D721Med (cell line): Measurements from ENCODE around the gene UPF1.

Experiments used
- DNase-seq: peaks from one replicate; pipeline ENCODE4 v3.0.0; 2011; ENCODE audit warnings: low spot score; ENCODE audit not compliant: insufficient read length
- FAIRE-seq: peaks from 2 replicates; lab custom pipeline; 2011; peaks lifted over from hg19 to GRCh38; lab: Jason Lieb, UNC
- TF ChIP-seq, protein P1 (sequence below): IDR thresholded peaks from 2 replicates; pipeline ENCODE4 v1.5.1; 2012; ENCODE audit warnings: mild to moderate bottlenecking, control low read depth; ENCODE audit not compliant: insufficient read depth; ENCODE audit errors: missing control alignments

UPF1 gene

DNA sequence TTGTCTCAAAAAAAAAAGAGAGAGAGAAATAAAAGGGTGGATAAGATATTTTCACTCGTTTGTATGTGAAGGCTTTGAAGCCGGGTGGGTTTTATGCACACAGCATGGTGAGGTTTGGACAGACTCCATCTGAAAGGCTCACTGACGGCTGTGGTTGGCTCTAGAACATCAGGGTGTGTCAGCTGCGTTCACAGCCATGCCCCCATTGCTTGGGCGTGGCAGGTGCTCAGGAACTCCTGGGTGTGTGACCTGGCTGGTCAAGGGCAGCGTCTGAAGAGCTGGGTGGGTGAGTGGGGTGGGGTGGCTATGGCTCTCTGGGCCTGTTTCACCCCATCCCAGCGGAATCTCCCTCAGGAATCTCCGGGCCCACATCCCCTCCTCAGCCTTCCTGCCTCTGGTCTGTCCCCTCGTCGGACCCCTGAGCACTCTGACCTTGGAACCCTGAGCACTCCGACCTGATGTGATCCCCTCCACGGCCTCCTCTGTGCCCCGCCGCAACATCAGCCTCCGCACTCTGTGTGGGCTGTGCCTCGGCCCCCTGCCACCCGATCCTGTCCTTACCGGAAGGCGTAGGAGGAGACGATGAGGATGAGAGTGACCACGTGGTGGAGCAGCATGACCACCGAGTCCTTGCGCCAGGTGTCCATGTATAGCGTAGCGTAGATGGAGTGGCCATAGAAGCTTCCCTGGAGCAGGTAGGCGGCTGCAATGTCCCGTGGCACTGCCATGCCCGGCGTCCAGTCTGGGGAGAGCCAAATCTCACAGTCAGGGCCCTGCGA is 52.0 kb downstream of the UPF1 start:
- no peak for FAIRE-seq
- TF ChIP-seq, protein P1, sequence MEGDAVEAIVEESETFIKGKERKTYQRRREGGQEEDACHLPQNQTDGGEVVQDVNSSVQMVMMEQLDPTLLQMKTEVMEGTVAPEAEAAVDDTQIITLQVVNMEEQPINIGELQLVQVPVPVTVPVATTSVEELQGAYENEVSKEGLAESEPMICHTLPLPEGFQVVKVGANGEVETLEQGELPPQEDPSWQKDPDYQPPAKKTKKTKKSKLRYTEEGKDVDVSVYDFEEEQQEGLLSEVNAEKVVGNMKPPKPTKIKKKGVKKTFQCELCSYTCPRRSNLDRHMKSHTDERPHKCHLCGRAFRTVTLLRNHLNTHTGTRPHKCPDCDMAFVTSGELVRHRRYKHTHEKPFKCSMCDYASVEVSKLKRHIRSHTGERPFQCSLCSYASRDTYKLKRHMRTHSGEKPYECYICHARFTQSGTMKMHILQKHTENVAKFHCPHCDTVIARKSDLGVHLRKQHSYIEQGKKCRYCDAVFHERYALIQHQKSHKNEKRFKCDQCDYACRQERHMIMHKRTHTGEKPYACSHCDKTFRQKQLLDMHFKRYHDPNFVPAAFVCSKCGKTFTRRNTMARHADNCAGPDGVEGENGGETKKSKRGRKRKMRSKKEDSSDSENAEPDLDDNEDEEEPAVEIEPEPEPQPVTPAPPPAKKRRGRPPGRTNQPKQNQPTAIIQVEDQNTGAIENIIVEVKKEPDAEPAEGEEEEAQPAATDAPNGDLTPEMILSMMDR, result no peak

DNA sequence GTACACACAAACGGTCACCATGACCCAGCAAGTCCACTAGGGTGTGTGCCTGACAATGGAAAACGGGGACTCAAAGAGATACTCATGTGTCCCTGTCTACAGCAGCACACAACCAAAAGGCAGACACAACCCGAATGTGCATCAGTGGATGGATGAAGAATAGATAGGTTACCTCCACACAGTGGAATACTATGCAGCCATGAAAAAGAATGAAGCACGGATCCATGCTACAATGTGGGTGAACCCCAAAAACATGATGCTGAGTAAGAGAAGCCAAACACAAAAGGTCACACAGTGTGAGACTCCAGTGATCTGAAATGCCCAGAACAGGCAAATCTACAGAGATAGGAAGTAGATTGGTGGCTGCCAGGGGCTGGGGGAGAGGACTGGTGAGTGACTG is 55.2 kb downstream of the UPF1 start:
- TF ChIP-seq, protein P1, result no peak
- DNase-seq (no peak), FAIRE-seq (no peak)

More for the DNA sequence above, 52.0 kb downstream of the UPF1 start:
- DNase-seq, result no peak

DNA sequence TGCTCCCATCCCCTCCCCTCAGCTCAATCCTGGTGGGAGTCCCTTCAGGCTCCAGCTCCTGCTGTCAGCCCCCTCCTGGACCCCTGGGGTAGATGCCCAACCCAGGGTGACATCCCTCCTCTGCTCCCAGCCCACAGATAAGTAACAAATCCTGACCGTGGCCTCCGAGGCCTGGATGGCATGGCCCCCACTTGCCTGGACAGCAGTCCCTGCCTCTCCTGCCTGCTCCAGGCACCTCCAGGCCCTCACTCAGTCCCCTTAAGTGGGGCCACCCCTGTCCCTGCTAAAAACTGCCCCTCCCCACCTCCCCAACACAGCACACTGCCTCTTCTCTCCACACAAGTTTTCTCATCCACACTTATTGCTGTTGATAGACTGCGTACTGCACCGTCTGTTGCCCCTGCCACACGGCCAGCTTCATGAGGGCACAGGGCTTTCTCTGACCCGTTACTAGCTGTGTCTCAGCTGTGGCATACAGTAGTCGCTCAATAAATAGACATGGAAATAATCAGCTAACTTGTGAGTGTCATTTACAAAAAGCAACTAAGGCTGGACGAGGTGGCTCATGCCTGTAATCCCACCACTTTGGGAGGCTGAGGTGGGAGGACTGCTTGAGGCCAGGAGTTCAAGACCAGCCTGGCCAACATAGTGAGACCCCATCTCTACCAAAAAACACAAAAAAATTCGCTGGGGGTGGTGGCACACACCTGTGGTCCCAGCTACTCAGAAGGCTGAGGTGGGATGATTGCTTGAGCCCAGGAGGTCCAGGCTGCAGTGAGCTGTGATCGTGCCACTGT is 58.4 kb downstream of the UPF1 start:
- DNase-seq, result no peak
- no peak for FAIRE-seq
- TF ChIP-seq, protein P1, result no peak

DNA sequence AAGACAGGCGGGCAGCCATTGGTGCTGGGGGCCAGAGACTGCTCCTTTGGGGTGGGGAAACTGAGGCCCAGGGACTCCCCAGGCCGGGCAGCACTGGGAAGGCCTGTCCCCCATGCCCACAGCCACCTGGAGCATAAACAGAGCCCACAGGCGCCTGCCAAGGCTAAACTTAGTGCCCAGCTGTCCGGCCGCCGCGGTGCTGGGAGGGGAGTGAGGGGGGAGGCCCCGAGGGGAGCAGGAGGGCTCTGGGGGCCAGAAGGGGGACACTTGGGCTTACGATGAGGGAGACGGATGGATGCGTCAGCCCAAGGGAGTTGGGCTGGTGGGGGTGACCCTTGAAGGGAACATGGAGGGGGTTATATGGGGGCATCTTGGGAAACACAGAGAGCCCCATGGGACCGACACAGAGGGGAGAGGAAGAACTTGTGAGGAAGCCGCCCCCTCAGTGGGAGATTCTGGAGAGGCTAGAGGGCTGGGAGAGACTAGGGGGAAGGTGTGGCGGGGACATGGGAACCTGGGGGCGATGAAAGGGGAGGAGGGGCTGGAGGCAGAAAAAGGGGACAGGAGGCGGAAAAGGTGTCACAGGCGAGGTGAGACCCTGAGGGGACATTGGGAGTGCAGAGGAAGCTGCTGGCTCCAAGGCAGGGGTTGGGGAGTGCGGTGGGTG is 62.0 kb downstream of the UPF1 start:
- TF ChIP-seq, protein P1, result no peak
- DNase-seq (no peak), FAIRE-seq (no peak)

DNA sequence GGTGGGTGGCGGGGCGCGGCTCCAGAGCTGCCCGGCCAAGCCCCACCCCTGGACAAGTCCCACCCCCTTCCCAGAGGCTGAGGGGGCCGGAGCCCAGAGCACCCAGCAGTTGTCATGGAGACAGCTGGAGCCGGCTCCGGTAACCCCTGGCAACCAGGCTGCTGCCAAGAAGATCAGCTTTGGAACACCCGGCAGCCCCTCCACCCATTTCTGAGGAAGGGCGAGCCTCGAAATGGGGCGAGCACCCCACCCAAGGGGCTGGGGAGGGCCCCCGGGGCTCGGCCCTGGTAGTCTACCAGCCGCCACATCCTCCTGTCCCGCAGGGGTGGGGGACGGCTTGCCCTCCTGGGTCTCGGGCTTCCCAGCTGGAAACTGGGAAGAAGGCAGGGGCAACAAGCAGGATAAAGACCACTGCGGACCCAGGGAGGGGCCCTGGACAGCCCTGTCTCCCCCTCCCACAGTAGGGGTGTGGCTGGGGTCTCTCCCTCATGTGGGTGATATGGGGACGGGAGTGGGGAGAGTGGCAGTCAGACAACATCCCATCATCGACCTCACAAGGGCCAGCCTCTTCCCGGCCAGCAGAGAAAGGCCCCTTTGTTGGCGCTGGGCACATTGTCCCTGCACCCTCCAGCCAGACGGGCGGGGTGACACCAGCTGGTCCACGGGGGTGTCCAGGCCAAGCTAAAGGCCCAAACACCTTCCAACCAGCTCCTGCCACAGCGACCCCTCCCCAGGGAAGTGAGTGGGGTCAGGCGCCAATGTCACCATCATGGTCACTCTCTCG is 62.7 kb downstream of the UPF1 start:
- FAIRE-seq, result no peak

More for the DNA sequence above, 62.7 kb downstream of the UPF1 start:
- DNase-seq, result peak; percentile 99
- TF ChIP-seq, protein P1, result no peak
